SK-N-SH (cell line): ENCODE data around the gene ATP2B2.

ENCODE experiments used
- GABPA ChIP-seq: IDR thresholded peaks from 2 replicates; pipeline ENCODE4 v1.4.0; 2012; ENCODE audit warnings: low read depth, mild to moderate bottlenecking
- JUND ChIP-seq: IDR thresholded peaks from 2 replicates; pipeline ENCODE4 v1.4.0; 2012
- MXI1 ChIP-seq: IDR thresholded peaks from 2 replicates; pipeline ENCODE4 v1.6.1; 2012; ENCODE audit warnings: mild to moderate bottlenecking, low read depth, low read length, improper control_type of control experiment
- SMC3 ChIP-seq: IDR thresholded peaks from 2 replicates; pipeline ENCODE4 v1.6.1; 2012; ENCODE audit warnings: low read depth, low read length, improper control_type of control experiment
- TF ChIP-seq, protein P1 (sequence below): fragments of 200-600 bp; sonication (generic); IDR thresholded peaks from 2 replicates; pipeline ENCODE4 v1.6.1; 2017; ENCODE audit warnings: antibody characterized with exemption, mild to moderate bottlenecking, moderate library complexity
- TF ChIP-seq, protein P2 (sequence below): IDR thresholded peaks from 2 replicates; pipeline ENCODE4 v1.4.0; 2012; ENCODE audit warnings: low read depth, borderline replicate concordance

- TF ChIP-seq, protein P1, sequence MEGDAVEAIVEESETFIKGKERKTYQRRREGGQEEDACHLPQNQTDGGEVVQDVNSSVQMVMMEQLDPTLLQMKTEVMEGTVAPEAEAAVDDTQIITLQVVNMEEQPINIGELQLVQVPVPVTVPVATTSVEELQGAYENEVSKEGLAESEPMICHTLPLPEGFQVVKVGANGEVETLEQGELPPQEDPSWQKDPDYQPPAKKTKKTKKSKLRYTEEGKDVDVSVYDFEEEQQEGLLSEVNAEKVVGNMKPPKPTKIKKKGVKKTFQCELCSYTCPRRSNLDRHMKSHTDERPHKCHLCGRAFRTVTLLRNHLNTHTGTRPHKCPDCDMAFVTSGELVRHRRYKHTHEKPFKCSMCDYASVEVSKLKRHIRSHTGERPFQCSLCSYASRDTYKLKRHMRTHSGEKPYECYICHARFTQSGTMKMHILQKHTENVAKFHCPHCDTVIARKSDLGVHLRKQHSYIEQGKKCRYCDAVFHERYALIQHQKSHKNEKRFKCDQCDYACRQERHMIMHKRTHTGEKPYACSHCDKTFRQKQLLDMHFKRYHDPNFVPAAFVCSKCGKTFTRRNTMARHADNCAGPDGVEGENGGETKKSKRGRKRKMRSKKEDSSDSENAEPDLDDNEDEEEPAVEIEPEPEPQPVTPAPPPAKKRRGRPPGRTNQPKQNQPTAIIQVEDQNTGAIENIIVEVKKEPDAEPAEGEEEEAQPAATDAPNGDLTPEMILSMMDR, result no peak
- no peak for TF ChIP-seq MXI1
- no peak for TF ChIP-seq SMC3
- no peak for TF ChIP-seq JUND
- TF ChIP-seq, protein P2, sequence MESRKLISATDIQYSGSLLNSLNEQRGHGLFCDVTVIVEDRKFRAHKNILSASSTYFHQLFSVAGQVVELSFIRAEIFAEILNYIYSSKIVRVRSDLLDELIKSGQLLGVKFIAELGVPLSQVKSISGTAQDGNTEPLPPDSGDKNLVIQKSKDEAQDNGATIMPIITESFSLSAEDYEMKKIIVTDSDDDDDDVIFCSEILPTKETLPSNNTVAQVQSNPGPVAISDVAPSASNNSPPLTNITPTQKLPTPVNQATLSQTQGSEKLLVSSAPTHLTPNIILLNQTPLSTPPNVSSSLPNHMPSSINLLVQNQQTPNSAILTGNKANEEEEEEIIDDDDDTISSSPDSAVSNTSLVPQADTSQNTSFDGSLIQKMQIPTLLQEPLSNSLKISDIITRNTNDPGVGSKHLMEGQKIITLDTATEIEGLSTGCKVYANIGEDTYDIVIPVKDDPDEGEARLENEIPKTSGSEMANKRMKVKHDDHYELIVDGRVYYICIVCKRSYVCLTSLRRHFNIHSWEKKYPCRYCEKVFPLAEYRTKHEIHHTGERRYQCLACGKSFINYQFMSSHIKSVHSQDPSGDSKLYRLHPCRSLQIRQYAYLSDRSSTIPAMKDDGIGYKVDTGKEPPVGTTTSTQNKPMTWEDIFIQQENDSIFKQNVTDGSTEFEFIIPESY, result no peak
- TF ChIP-seq GABPA, result no peak
Measured at GRCh38 chr3:10508235-10508618, 2.8 kb upstream of the ATP2B2 start.
